GM18868 (cell line): ENCODE data around the gene SPRR2E.
"Not testable (repeated sequence)": the region's sequence is repeated elsewhere in the genome, so short reads cannot be mapped to it uniquely, and the experiment has no call there.

Source experiments
- ATAC-seq: cut with Tn5 transposase; IDR thresholded peaks from one replicate; pipeline ENCODE4 v1.9.1; 2021; ENCODE audit warnings: mild to moderate bottlenecking, moderate library complexity; ENCODE audit not compliant: unreplicated experiment

Gene SPRR2E

GRCh38 chr1:153070243-153070642, 24.1 kb downstream of the SPRR2E start:
- ATAC-seq, result no peak

GRCh38 chr1:153058826-153059784, 35.2 kb downstream of the SPRR2E start:
- ATAC-seq, result no peak

GRCh38 chr1:153058154-153058553, 36.2 kb downstream of the SPRR2E start:
- no peak for ATAC-seq

GRCh38 chr1:153057375-153057774, 37.0 kb downstream of the SPRR2E start, which contains the start of gene SPRR2A:
TSS of gene SPRR2A (minus strand) at chr1:153057512. CDS start at chr1:153056735, 777 bp downstream.
- ATAC-seq, result no peak

- not testable (repeated sequence) for ATAC-seq
Measured at GRCh38 chr1:153056111-153056510, 38.2 kb downstream of the SPRR2E start.

- ATAC-seq, result no peak
Measured at GRCh38 chr1:153049211-153049610, 45.1 kb downstream of the SPRR2E start.
